ENCODE measurements around the gene RNF212. TPM values are rescaled to one million over a fixed set of nuclear protein-coding genes. Genes with fewer than 3 reads are reported as not detected.
A peak's percentile ranks its signal among the peaks of the same experiment; 100 is the strongest.
"Not testable (repeated sequence)": the region's sequence is repeated elsewhere in the genome, so short reads cannot be mapped to it uniquely, and the experiment has no call there.

Gene RNF212
- polyA plus RNA-seq, 2 of the 4 experiments (the other 2 are of a cell fraction) = 3.0 TPM

DNA sequence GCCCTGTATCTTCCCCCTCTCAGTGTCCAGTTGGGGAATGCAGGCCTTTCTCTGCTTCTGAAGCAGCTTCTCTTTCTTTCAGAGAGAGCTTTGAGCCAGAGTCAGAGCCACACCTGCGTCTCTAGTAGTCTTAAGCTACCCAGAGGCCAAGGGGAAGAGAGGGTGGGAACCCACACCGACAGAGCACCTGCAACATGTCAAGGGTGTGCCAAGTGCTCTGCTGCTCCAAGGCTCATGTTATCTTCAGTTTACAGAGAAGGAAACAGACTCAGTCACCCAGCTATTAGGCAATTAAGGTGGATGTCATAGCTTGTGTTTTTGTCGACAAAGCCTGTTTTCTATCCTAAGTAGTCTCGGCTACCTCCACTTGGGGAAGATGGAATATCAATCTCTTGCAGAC lies 22.7 kb upstream of the RNF212 start:
- ChIA-PET POLR2A (no interaction called here), CTCF (no interaction called here)
- FAIRE-seq (no peak), ATAC-seq (no peak), DNase-seq (ENCODE audit: low read depth in 1 of 2, low spot score in 1 of 2) (no peak)
- no peak overlapping the region for H3K27ac ChIP-seq
- 0 out of 3 replicates have a peak, but pooled peaks cover 3% of the 10 kb centered on the region for H3K9me3 ChIP-seq
- H3K4me3 ChIP-seq = no peak overlapping the region
- 87% methylated on average over 4 of the region's 4 CpGs for WGBS (ENCODE audit: missing lambda C conversion rate)
- H3K4me1 ChIP-seq = no peaks in the 10 kb centered on the region
- TF ChIP-seq EHF (CRISPR knock-in tag; IDR thresholded peaks at IDR 0.05) = no peak
- no peak overlapping the region for H3K4me2 ChIP-seq

DNA sequence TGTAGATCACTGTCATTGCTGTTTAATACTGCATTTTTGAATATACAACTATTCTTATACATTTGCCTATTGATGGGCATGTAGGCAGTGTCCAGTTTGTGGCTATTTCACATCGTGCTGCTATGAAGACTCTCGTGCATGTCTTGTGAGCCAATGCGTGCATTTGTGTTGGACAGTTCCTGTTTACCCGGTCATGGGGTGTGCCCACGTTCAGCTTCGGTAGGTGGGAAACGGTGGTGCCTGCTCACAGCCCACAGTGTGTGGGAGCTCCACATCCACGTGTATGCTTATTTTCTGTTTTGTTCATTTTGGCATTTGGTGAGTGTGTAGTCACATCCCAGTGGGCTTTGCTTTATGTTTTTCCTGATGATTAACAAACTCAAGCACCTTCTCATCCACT lies 19.7 kb upstream of the RNF212 start:
- Histone ChIP-seq H3K4me2 (no peak overlapping the region), H3K4me1 (no peaks in the 10 kb centered on the region), H3K9me3 (no peaks in the 10 kb centered on the region), H3K27ac (no peak overlapping the region), H3K4me3 (no peak overlapping the region)
- FAIRE-seq (no peak), ATAC-seq (no peak), DNase-seq (ENCODE audit: low read depth in 1 of 2, low spot score in 1 of 2) (no peak)
- WGBS (ENCODE audit: missing lambda C conversion rate) = 74% methylated on average over 8 of the region's 8 CpGs
- CTCF ChIA-PET = no interaction called here
- POLR2A ChIA-PET = no interaction called here
- TF ChIP-seq FOXS1 (CRISPR knock-in tag; IDR thresholded peaks at IDR 0.05) (no peak), NFE2L2 (conservative IDR thresholded peaks at IDR 0.05; ENCODE audit: low read length) (no peak), RNF2 (IDR thresholded peaks at IDR 0.05; ENCODE audit: borderline replicate concordance, low read depth) (no peak)

DNA sequence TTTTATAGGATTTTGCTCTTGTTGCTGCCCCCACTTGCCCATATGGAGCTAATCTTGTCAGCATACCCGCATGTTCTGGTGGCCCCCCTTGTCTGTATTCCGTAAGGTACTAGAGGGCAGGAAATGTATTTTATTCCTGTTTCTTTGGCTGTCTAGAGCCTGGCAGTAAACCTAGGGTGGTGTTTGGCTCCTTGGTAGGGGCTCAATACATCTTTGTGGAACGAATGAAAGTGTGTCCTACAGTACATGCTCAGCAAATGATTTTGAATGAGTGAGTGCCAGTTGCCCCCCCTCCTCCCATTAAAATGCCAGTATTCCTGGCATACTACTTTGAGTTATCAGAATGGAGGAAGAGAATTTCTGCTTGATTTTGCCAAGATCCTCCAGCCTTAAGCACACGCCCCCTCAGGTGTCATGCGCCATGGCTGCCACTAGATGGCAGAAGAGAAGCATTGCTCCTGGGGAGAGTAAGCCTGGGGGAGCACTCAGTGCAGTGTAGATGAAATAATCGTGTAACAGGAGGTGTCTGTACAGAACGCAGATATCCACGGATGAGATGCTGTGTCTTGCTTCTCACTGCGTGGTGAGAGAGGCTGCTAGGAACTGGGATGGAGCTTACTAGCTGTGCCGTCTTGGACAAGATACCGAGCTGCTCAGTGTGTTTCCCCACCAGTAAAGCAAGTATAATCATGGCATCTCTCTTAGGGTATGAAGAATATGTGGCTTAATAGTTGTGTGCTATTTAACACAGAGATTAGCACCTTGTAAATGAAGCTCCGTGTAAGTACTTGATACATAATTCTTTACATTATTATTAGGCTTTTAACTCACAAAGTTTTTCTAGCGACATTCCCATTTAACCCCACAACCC lies 17.2 kb upstream of the RNF212 start:
- CTCF ChIA-PET = interaction anchor here (0.6 to 2.4 kb wide), 38 partner anchors 8 to 419 kb away, joined by 3 to 11 read pairs (median 4); no protein-coding TSS in a partner anchor
- no peak for FAIRE-seq
- no peaks in the 10 kb centered on the region for H3K4me1 ChIP-seq
- TF ChIP-seq MAZ (IDR thresholded peaks at IDR 0.05; ENCODE audit: borderline replicate concordance, low read depth, low read length) (no peak), EHMT2 (IDR thresholded peaks at IDR 0.05; ENCODE audit: low read depth) (no peak), HOXA7 (CRISPR knock-in tag; IDR thresholded peaks at IDR 0.05) (no peak), SMC3 (IDR thresholded peaks at IDR 0.05) (peak; percentile 82), RAD21 (conservative IDR thresholded peaks at IDR 0.05 in 1 of 2, IDR thresholded peaks at IDR 0.05 in 1 of 2) (peak; percentile 87 to 90), ZNF302 (CRISPR knock-in tag; IDR thresholded peaks at IDR 0.05) (no peak), FOSL2 (IDR thresholded peaks at IDR 0.05) (no peak), FOSL2 (CRISPR knock-in tag; IDR thresholded peaks at IDR 0.05) (no peak), ZC3H11A (IDR thresholded peaks at IDR 0.05) (no peak), TFCP2L1 (CRISPR knock-in tag; IDR thresholded peaks at IDR 0.05) (no peak), PHF8 (IDR thresholded peaks at IDR 0.05; ENCODE audit: borderline replicate concordance, low read depth) (no peak)
- TF ChIP-seq, protein P1, sequence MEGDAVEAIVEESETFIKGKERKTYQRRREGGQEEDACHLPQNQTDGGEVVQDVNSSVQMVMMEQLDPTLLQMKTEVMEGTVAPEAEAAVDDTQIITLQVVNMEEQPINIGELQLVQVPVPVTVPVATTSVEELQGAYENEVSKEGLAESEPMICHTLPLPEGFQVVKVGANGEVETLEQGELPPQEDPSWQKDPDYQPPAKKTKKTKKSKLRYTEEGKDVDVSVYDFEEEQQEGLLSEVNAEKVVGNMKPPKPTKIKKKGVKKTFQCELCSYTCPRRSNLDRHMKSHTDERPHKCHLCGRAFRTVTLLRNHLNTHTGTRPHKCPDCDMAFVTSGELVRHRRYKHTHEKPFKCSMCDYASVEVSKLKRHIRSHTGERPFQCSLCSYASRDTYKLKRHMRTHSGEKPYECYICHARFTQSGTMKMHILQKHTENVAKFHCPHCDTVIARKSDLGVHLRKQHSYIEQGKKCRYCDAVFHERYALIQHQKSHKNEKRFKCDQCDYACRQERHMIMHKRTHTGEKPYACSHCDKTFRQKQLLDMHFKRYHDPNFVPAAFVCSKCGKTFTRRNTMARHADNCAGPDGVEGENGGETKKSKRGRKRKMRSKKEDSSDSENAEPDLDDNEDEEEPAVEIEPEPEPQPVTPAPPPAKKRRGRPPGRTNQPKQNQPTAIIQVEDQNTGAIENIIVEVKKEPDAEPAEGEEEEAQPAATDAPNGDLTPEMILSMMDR (IDR thresholded peaks at IDR 0.05) = peak; percentile 88
- DNase-seq (ENCODE audit: low read depth in 1 of 2, low spot score in 1 of 2) = peak; percentile 44 to 64
- POLR2A ChIA-PET = no interaction called here
- H3K4me2 ChIP-seq = no peak overlapping the region
- no peak overlapping the region for H3K4me3 ChIP-seq
- no peaks in the 10 kb centered on the region for H3K9me3 ChIP-seq
- no peak overlapping the region for H3K27ac ChIP-seq
- 36% methylated on average over 13 of the region's 13 CpGs for WGBS (ENCODE audit: missing lambda C conversion rate)
- ATAC-seq = peak; percentile 89 to 97

DNA sequence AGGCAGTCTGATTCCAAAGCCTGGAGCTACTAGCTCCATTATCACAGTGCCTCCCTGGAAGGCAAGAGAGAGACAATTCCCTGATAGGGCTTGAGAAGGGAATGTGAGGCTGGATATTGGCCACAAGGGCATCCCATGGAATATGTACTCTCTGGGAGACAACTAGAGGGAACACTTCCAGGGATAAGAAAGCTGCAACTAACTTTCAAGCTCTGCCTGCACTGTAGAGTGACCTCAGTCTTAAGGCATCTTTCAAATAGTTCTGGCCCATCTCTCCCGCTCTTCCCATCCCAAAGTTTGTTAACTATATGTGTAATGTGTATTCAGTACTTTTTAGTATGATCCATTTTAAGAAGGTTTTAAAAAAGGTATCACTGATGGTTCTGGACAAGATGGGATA lies 13.1 kb upstream of the RNF212 start:
- no peak for FAIRE-seq
- no peak for DNase-seq (ENCODE audit: low read depth in 1 of 2, low spot score in 1 of 2)
- no peak for ATAC-seq
- ChIA-PET CTCF (no interaction called here), POLR2A (no interaction called here)
- Histone ChIP-seq H3K4me1 (no peaks in the 10 kb centered on the region), H3K9me3 (no peaks in the 10 kb centered on the region), H3K4me2 (no peak overlapping the region), H3K4me3 (no peak overlapping the region), H3K27ac (no peak overlapping the region)
- TF ChIP-seq ZC3H11A (IDR thresholded peaks at IDR 0.05) (no peak), FOSB (CRISPR knock-in tag; IDR thresholded peaks at IDR 0.05) (no peak), HDAC2 (IDR thresholded peaks at IDR 0.05) (no peak), HOXB5 (CRISPR knock-in tag; IDR thresholded peaks at IDR 0.05) (no peak)
- TF ChIP-seq, protein P2, sequence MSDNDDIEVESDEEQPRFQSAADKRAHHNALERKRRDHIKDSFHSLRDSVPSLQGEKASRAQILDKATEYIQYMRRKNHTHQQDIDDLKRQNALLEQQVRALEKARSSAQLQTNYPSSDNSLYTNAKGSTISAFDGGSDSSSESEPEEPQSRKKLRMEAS (IDR thresholded peaks at IDR 0.05) = no peak
- TF ChIP-seq, protein P3, sequence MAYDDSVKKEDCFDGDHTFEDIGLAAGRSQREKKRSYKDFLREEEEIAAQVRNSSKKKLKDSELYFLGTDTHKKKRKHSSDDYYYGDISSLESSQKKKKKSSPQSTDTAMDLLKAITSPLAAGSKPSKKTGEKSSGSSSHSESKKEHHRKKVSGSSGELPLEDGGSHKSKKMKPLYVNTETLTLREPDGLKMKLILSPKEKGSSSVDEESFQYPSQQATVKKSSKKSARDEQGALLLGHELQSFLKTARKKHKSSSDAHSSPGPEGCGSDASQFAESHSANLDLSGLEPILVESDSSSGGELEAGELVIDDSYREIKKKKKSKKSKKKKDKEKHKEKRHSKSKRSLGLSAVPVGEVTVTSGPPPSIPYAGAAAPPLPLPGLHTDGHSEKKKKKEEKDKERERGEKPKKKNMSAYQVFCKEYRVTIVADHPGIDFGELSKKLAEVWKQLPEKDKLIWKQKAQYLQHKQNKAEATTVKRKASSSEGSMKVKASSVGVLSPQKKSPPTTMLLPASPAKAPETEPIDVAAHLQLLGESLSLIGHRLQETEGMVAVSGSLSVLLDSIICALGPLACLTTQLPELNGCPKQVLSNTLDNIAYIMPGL (CRISPR knock-in tag; IDR thresholded peaks at IDR 0.05; ENCODE audit: borderline replicate concordance) = no peak
- 88% methylated on average over 1 of the region's 1 CpG for WGBS (ENCODE audit: missing lambda C conversion rate)

DNA sequence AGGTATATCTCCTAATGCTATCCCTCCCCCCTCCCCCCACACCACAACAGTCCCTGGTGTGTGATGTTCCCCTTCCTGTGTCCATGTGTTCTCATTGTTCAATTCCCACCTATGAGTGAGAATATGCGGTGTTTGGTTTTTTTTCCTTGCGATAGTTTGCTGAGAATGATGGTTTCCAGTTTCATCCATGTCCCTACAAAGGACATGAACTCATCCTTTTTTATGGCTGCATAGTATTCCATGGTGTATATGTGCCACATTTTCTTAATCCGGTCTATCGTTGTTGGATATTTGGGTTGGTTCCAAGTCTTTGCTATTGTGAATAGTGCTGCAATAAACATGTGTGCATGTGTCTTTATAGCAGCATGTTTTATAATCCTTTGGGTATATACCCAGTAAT lies 12.1 kb upstream of the RNF212 start:
- POLR2A ChIA-PET; FAIRE-seq; CTCF ChIA-PET; DNase-seq (ENCODE audit: low read depth in 1 of 2, low spot score in 1 of 2); H3K4me2 ChIP-seq; ATAC-seq; H3K27ac ChIP-seq; H3K4me3 ChIP-seq; H3K9me3 ChIP-seq; H3K4me1 ChIP-seq: not testable (repeated sequence)
- 82% methylated on average over 4 of the region's 4 CpGs for WGBS (ENCODE audit: missing lambda C conversion rate)
